HG02840 (cell line): ENCODE measurements around the gene POFUT2.
"Not testable (repeated sequence)": the region's sequence is repeated elsewhere in the genome, so short reads cannot be mapped to it uniquely, and the experiment has no call there.

ENCODE experiments used
- ATAC-seq: cut with Tn5 transposase; IDR thresholded peaks from one replicate; pipeline ENCODE4 v1.9.1; 2021; ENCODE audit warnings: mild to moderate bottlenecking, moderate library complexity, moderate number of reproducible peaks; ENCODE audit not compliant: unreplicated experiment, low FRiP score

Gene POFUT2

GRCh38 chr21:45313015-45313414, 25.3 kb upstream of the POFUT2 start:
- no peak for ATAC-seq

GRCh38 chr21:45312296-45312695, 24.6 kb upstream of the POFUT2 start:
- ATAC-seq = no peak

GRCh38 chr21:45310459-45310858, 22.8 kb upstream of the POFUT2 start:
- no peak for ATAC-seq

- ATAC-seq = no peak
These were observed 22.3 kb upstream of the POFUT2 start for GRCh38 chr21:45309987-45310381.

- ATAC-seq = no peak
These were observed 21.6 kb upstream of the POFUT2 start for GRCh38 chr21:45309069-45309986.

- no peak for ATAC-seq
These were observed 20.7 kb upstream of the POFUT2 start for GRCh38 chr21:45308194-45309068.

- ATAC-seq = not testable (repeated sequence)
These were observed 20.0 kb upstream of the POFUT2 start for GRCh38 chr21:45307597-45308158.

GRCh38 chr21:45306832-45307571, 19.3 kb upstream of the POFUT2 start:
- ATAC-seq = no peak

GRCh38 chr21:45306453-45306831, 18.7 kb upstream of the POFUT2 start:
- no peak for ATAC-seq

GRCh38 chr21:45305836-45306235, 18.1 kb upstream of the POFUT2 start:
- no peak for ATAC-seq

GRCh38 chr21:45304945-45305344, 17.2 kb upstream of the POFUT2 start:
- no peak for ATAC-seq

GRCh38 chr21:45304476-45304830, 16.8 kb upstream of the POFUT2 start:
- no peak for ATAC-seq

- ATAC-seq = no peak
These were observed 16.2 kb upstream of the POFUT2 start for GRCh38 chr21:45303751-45304475.

GRCh38 chr21:45303091-45303615, 15.5 kb upstream of the POFUT2 start:
- ATAC-seq = no peak

GRCh38 chr21:45302082-45303061, 14.7 kb upstream of the POFUT2 start:
- ATAC-seq = no peak

- no peak for ATAC-seq
These were observed 13.9 kb upstream of the POFUT2 start for GRCh38 chr21:45301521-45302081.

- ATAC-seq = no peak
These were observed 13.3 kb upstream of the POFUT2 start for GRCh38 chr21:45300786-45301520.
